Effector memory CD4-positive, alpha-beta T cell (primary cell): Measurements from ENCODE around the gene GBP6.
A peak's percentile ranks its signal among the peaks of the same experiment; 100 is the strongest.
"Not testable (repeated sequence)": the region's sequence is repeated elsewhere in the genome, so short reads cannot be mapped to it uniquely, and the experiment has no call there.

Source experiments
- DNase-seq, 3 donors: peaks; one replicate each; pipeline ENCODE4 v3.0.0-alpha.2; 2020
- H3K27ac ChIP-seq: 2 replicates; pipeline ENCODE4 v1.7.0; 2013; ENCODE audit warnings: mild to moderate bottlenecking, low read length, moderate library complexity; ENCODE audit not compliant: insufficient read depth, poor library complexity, severe bottlenecking
- H3K27me3 ChIP-seq: replicated peaks from 2 replicates; pipeline ENCODE4 v1.7.0; 2013; ENCODE audit warnings: mild to moderate bottlenecking, low read length; ENCODE audit not compliant: insufficient read depth, control insufficient read depth, poor library complexity, severe bottlenecking
- H3K36me3 ChIP-seq: 2 replicates; pipeline ENCODE4 v1.7.0; 2013; ENCODE audit warnings: mild to moderate bottlenecking, low read length, moderate library complexity; ENCODE audit not compliant: control insufficient read depth, insufficient read depth
- H3K4me1 ChIP-seq: 2 replicates; pipeline ENCODE4 v1.7.0; 2013; ENCODE audit warnings: low read length, mild to moderate bottlenecking; ENCODE audit not compliant: control insufficient read depth, insufficient read depth, poor library complexity, severe bottlenecking
- H3K4me3 ChIP-seq: 2 replicates; pipeline ENCODE4 v1.7.0; 2013; ENCODE audit warnings: low read length, low read depth, mild to moderate bottlenecking; ENCODE audit not compliant: insufficient read depth, poor library complexity, severe bottlenecking
- H3K9me3 ChIP-seq: 2 replicates; pipeline ENCODE4 v1.7.0; 2013; ENCODE audit warnings: mild to moderate bottlenecking, low read length, moderate library complexity; ENCODE audit not compliant: control insufficient read depth

Gene GBP6

GRCh38 chr1:89394851-89395250 lies 31.0 kb downstream of the GBP6 start:
- DNase-seq = no peak
- H3K4me3 ChIP-seq = no peak overlapping the region
- no peaks in the 10 kb centered on the region for H3K9me3 ChIP-seq
- no peak overlapping the region for H3K27ac ChIP-seq
- H3K36me3 ChIP-seq = no peaks in the 10 kb centered on the region
- no peaks in the 10 kb centered on the region for H3K27me3 ChIP-seq
- H3K4me1 ChIP-seq = no peaks in the 10 kb centered on the region

- DNase-seq = no peak
- Histone ChIP-seq H3K4me1 (no peaks in the 10 kb centered on the region), H3K36me3 (no peaks in the 10 kb centered on the region), H3K4me3 (no peak overlapping the region), H3K27me3 (no peaks in the 10 kb centered on the region), H3K9me3 (no peaks in the 10 kb centered on the region), H3K27ac (no peak overlapping the region)
Measured at GRCh38 chr1:89396902-89397301, 33.0 kb downstream of the GBP6 start.

- Histone ChIP-seq H3K27ac (no peak overlapping the region), H3K4me1 (no peaks in the 10 kb centered on the region), H3K27me3 (no peaks in the 10 kb centered on the region), H3K36me3 (no peaks in the 10 kb centered on the region), H3K9me3 (no peaks in the 10 kb centered on the region), H3K4me3 (no peak overlapping the region)
- DNase-seq = no peak
Measured at GRCh38 chr1:89405275-89405929, 41.5 kb downstream of the GBP6 start.

- no peak overlapping the region for H3K27ac ChIP-seq
- H3K9me3 ChIP-seq = no peaks in the 10 kb centered on the region
- H3K4me1 ChIP-seq = no peaks in the 10 kb centered on the region
- peak overlapping the region; percentile 23 for H3K4me3 ChIP-seq
- DNase-seq = no peak
- H3K36me3 ChIP-seq = no peaks in the 10 kb centered on the region
- H3K27me3 ChIP-seq = no peaks in the 10 kb centered on the region
Measured at GRCh38 chr1:89407360-89407759, 43.5 kb downstream of the GBP6 start.

- H3K4me1 ChIP-seq, H3K36me3 ChIP-seq, DNase-seq, H3K27ac ChIP-seq, H3K9me3 ChIP-seq, H3K27me3 ChIP-seq: not testable (repeated sequence)
- peak overlapping the region; percentile 23 for H3K4me3 ChIP-seq
Measured at GRCh38 chr1:89407768-89408167, 43.9 kb downstream of the GBP6 start.

- Histone ChIP-seq H3K36me3 (no peaks in the 10 kb centered on the region), H3K9me3 (no peaks in the 10 kb centered on the region), H3K27ac (no peak overlapping the region), H3K27me3 (no peaks in the 10 kb centered on the region), H3K4me3 (no peak overlapping the region), H3K4me1 (no peaks in the 10 kb centered on the region)
- no peak for DNase-seq
Measured at GRCh38 chr1:89425056-89425455, 61.2 kb downstream of the GBP6 start.

GRCh38 chr1:89429062-89429461 lies 65.2 kb downstream of the GBP6 start:
- H3K4me1 ChIP-seq = no peaks in the 10 kb centered on the region
- H3K36me3 ChIP-seq = no peaks in the 10 kb centered on the region
- H3K9me3 ChIP-seq = no peaks in the 10 kb centered on the region
- no peaks in the 10 kb centered on the region for H3K27me3 ChIP-seq
- H3K27ac ChIP-seq = no peak overlapping the region
- DNase-seq = no peak
- H3K4me3 ChIP-seq = no peak overlapping the region

- not testable (repeated sequence) for H3K27me3 ChIP-seq, H3K27ac ChIP-seq, H3K36me3 ChIP-seq, H3K4me1 ChIP-seq, H3K4me3 ChIP-seq, DNase-seq, H3K9me3 ChIP-seq
Measured at GRCh38 chr1:89429681-89430080, 65.8 kb downstream of the GBP6 start.

GRCh38 chr1:89433421-89433820 lies 69.6 kb downstream of the GBP6 start:
- no peak for DNase-seq
- no peak overlapping the region for H3K4me3 ChIP-seq
- no peaks in the 10 kb centered on the region for H3K4me1 ChIP-seq
- H3K27ac ChIP-seq = no peak overlapping the region
- H3K36me3 ChIP-seq = no peaks in the 10 kb centered on the region
- H3K9me3 ChIP-seq = no peaks in the 10 kb centered on the region
- no peaks in the 10 kb centered on the region for H3K27me3 ChIP-seq

- DNase-seq = not testable (repeated sequence)
Measured at GRCh38 chr1:89434058-89434780, 70.4 kb downstream of the GBP6 start.

More at GRCh38 chr1:89434058-89434780, 70.4 kb downstream of the GBP6 start:
- not testable (repeated sequence) for H3K27me3 ChIP-seq, H3K27ac ChIP-seq, H3K4me3 ChIP-seq, H3K36me3 ChIP-seq, H3K9me3 ChIP-seq, H3K4me1 ChIP-seq
